HG03432 (cell line): ENCODE data around the gene NRXN3.

ENCODE experiments used
- ATAC-seq: cut with Tn5 transposase; IDR thresholded peaks from one replicate; pipeline ENCODE4 v1.9.1; 2021; ENCODE audit warnings: mild to moderate bottlenecking, moderate library complexity; ENCODE audit not compliant: unreplicated experiment

The NRXN3 gene

DNA sequence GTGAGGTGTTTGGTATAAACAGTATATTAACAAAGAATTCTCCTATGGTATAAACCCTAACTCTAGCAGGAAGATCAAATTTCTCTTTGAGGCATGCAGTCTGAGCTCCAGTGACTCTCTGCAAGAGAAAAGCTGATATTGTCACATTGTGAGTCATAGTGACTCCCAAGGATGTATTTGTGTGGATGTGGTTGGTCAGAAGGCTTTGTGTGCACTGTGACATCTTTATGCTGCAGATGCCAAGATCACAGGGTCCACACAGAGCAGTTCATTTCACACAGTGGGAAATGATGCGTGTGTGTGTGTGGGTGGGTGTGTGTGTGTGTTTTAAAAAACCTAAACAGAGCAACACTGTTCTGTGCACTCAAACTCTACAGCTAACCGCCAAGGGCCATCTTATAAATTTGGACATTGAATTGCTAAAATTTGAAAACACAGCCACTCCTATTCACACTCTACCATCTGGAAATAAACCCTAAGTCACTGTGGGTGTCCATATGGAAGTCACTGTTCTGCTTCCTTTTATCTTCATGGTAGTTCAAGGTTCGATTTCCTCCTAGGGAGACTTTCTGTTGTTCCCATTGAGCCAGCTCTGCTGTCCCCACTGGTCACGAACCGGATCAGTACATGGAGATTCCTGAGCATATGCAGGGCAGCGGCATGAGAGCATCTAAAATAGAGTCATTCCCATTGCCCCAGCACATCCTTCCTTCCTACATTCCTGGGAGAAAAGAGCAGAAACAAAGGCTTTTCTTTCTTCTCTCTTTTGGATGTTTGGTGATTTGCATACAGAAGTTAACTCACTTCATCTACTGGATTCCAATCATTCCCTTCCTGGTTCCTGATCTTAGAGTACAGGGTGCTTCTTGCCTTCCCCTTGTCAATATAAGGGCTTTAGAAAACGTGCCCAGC is 1313.6 kb downstream of the NRXN3 start:
- ATAC-seq = no peak

DNA sequence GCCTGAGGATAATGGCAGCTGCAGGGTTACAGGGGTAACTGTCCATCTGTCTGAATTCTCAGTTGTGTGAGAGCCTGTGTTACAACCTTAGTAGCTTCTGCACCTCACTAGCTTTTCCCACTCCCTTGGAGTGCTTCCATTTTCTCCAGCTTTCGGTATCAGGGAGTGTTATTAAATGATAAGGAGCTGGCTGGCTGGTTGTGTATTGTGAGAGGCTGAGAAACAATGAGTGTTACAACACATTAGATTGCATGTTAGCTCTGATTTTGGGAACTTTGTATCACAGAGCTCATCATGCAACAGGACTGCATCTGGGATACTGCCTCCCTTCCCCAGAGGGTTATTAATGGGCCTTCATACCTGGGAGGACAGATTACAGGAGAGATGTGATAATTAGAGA is 1317.5 kb downstream of the NRXN3 start:
- ATAC-seq = no peak

DNA sequence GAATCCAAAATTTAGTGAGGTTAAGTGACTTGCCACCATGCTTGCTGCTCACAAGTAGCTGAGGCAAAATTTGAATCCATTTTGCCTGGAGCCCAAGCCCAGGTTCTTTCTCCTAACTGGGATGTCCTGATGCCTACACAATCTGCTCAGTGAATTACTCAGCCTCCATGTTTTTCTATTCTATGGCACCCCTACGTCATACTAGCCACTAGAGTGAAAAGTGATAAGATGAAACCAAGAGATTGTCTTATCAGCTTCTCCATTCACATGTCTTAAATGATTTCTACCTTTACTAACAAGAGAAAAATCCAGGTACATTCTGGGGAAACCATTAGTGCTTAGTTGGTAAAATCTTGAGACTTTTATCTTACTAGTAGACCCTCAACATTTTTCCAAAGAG is 1321.0 kb downstream of the NRXN3 start:
- no peak for ATAC-seq

DNA sequence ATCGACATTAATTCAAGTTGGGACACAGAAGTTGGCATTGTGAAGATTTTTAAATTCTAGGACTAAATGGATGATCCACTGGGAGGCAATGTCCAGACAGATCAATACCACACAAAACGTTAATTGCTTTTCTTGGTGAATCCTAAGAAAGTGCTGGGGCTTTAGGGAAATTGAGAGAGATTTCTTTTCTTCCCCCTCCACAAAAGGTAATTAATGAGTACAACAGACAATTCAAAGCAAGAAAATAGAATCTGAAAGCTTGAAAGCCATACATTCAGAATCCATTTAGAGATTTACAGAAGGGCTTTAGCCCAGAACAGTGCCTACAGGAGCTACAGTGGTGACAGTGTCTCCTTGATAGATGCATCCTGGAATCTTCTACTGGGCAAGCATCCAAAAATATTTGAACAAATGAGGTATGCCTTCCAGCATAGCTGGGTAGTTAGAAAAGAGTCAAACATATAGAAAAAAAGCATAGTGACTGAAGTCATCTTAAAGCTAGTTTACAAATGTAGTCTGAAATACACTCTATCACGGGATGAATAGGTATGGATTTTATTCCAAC is 1323.0 kb downstream of the NRXN3 start:
- no peak for ATAC-seq

DNA sequence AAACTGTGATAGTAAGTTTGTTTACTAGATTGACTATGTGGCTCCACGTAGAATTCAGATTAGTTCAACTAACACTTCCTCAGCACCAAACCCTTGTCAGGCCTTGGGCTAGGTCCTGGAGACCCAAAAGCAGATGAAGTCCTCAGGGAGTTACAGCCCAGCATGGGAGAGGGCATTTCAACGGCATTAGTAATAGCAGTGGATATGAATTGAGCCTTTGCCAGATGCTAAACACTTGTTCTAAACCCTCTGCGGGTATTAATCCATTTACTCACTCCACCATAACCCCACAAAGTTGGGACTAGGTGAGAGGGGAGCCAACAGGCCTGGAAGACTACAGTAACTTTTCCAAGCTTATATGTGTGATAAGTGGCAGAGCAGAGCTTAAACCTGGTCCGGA is 1326.5 kb downstream of the NRXN3 start:
- ATAC-seq = no peak

DNA sequence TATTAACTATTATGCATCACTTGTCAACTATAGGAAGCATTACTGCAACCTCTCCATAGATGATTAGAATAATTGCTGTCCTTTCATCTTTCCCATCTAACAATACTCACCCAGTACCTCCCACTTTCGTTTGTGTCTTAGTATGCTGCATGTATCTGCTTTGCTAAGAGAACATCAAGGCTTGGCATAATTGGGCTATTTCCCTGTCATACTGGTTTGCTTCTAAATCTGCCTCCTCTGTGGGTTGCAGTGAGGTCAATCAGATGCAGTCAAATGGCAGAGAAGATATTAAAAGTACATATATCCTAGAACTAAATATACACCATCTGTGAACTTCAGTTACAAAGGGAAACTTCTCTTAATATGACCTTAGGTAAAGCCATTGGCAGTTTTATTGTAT is 1330.3 kb downstream of the NRXN3 start:
- no peak for ATAC-seq

DNA sequence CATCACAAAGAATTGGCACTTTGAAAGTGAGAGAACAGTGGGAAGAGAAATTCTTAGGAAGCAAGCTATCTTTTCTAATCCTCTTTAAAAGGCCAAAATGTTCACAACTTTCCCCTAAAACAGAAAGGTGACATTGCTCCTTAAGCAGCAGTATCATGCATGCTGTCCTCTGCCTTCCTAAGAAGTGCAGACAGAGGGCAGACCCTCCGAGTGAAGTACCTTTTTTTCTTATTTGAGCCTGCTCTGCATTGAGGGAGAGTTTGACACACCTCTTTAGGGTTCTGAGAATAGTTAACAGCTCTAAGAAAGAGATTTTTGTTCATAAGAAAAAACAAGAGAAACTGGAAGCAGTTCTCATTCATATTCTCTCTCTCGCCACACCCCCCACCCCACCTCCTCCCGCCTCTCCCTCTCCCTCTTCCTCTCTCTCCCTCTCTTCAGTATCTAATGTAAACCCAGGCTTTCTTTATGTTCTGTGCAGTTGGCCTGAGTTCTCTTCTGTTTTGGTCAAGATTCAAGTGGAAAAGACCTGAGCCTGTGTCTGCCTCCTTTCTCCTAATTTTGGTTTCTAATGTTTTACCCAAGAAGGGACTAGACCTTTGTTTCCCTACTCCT is 1332.1 kb downstream of the NRXN3 start:
- ATAC-seq = no peak

DNA sequence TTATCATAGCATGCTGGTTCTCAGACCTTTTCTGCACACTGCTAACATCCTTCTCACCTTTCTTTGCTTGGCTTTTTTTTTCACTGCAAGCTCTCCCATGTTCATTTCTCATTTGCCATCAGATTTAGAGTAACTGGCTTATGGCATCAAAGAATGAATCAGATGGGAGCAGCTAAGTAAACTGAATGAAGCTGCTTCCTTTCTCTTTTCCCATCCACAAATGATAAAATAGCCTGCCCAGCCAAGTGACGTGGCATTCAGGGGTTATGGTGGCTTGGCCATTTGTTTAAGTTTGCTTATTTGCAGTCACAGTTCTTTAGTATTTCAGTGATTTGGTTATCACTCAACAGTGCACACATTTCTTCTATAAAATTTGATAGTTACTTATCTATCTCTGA is 1332.6 kb downstream of the NRXN3 start:
- no peak for ATAC-seq

DNA sequence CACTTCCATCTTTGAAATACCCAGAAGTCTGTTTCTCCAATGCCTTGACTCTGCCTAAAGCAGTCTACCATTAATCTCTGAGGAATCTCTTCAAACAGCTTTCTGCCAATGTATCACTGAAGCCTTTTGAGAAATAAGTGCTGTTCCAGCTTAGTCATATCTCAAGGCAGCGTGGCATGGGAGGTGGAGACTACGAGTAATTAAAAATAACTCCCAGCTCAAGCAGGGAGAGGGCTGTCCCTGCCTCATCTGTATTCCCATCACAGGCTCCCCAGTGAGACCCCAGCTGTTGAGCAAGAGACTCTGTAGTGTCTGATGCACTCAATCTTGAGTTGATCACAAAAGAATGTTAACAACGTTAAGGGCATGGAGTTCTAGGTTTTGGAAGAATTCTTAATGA is 1340.5 kb downstream of the NRXN3 start:
- ATAC-seq = no peak

DNA sequence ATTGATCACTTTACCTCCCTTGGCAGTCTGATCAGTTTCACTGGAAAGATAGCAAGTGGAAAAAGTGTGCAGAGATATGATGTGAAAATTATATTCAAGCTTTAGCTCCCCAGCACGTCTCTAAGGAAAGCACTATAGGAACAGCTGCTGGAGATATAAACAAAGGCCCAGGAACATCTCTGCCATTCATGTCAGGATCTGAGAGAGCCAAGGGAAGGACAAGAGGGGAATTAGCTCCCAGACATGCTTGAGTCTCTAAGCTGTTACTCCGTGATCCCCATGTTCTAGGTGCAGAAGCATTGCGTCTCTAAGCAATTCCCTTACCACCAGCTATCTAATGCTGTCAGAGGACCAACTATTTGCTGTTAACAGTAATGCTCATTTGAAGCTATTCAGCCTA is 1341.0 kb downstream of the NRXN3 start:
- ATAC-seq = no peak

DNA sequence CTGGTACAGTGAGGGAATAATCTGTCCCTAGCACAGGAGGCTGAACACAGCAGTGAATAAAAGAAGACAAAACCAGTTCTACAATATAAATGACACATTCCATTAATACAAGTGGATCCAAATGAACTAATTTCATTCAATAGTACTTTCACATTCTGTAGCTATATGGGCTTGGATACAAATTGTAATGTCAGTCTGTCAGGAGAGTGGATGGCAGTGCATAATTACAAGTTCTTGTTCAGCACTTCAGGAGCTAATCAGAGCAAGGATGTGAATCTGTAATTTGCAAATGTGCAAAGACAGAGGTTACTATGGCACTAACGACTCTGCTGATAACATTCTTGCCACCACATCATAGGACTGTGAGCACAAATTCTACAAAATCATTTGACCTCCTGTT is 1343.3 kb downstream of the NRXN3 start:
- ATAC-seq = no peak

DNA sequence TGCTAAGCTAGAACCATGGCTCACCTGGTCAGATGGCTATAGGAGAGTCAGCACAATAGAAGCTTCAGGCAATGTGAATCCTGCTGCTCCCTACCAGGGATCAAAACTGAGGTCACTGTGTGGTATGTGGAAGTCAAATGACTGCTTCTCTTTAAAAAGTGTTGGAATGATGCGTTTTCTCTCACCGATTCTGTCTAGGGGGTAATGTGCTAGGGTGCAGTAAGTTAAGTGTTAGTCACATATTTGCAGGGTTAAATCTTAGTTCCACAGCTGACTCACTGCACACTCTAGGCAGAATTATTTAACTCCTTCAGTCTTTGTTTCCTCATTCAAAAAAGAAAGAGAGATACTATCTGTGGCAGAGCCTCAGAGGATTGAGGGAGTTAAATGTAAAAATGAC is 1344.5 kb downstream of the NRXN3 start:
- ATAC-seq = no peak

DNA sequence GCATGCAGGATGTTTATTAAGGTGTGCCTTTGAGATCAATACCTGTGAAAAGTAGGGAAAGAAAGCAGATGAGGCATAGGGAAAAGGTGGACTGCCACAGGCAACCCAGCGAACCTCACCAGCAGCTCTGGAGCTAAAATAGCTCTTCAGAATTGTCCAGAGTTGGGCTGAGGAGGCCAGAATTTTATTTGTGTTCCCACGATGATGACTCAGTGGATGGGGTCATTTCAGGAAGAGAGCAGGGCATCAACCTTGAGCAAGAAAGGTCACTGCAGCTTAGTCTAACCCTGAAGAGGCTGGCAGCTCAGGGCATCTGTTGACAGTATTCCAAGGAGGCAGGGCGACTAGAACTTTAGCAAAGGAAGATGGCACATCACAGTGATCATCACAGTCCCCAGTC is 1345.0 kb downstream of the NRXN3 start:
- no peak for ATAC-seq

DNA sequence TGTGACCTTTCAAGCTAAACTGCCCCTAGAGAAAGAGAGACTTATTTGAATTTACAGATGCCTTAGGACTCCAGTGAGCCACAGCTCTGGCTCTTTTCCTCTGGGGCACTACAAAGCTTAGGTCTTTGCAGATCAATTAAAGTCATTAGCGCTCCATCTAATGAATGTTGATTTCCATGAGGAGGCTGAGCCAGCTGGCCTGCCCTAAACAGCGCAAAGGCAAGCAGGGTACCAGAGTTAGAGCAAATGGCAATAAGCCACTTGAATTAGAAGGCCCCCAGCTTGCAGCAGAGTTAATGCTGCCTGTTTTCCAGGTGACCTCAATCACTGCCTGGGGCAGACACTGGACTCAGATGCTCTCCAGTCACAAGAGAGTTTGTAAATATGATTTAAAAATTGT is 1345.8 kb downstream of the NRXN3 start:
- no peak for ATAC-seq

DNA sequence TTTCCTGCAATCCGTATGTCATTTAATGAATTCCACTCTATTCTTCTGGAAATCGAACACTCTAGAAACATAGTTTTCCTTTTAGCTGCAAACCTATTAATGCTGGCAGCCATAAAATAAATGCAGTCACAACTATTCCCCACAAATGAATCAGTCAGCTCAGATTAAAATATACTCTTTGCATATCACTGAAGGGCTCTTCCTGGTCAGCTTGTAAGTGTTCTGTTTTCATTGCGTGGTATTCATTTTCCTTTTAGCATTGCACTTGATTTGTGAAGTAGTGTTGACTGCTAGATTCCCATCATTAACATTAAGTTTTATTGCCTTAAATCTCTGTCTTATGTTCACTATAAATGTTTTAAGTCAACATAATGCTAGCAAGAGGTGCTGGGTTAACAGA is 1355.2 kb downstream of the NRXN3 start:
- no peak for ATAC-seq

DNA sequence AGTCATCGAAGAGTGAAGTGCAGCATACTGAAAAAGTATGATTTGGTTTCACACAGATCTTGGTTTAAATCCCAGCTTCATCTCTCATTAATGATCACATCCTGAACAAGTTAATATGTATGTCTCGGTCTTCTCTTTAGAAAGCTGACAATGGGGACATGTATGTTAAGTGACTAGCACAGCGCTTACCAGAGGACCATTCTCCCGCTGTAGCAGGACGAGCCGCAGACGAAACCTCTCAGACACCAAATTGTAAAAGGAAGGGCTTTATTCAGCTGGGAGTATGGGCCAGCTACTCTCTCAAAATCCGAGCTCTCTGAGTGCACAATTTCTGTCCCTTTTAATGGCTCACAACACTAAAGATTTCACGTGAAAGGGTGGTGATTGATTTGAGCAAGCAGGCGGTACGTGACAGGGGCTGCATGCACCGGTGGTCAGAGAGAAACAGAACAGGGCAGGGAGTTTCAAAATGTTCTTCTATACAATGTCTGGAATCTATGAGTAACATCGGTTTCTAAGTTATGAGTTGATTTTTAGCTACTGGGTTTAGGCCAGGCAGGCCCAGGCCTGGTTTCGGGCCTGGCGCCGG is 1358.7 kb downstream of the NRXN3 start:
- no peak for ATAC-seq

DNA sequence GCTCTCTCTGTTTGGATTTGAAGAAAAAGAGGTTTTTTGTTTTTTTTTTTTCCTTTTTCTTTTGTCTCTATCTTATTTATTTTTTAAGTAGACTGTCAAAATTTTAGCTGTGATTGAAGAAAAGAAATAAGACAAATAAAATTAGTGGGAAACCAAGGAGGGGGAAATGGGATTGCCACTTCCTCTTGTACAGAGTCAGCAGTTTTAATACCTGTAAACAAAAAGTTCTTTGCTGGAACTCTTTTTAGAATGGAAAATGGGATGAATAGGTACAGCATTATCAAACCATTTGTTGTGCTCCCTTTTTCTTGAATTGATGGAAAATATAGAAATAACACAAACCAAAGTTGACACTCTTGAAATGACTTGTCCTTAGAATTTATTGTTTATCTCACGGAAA is 1360.4 kb downstream of the NRXN3 start:
- ATAC-seq = no peak

DNA sequence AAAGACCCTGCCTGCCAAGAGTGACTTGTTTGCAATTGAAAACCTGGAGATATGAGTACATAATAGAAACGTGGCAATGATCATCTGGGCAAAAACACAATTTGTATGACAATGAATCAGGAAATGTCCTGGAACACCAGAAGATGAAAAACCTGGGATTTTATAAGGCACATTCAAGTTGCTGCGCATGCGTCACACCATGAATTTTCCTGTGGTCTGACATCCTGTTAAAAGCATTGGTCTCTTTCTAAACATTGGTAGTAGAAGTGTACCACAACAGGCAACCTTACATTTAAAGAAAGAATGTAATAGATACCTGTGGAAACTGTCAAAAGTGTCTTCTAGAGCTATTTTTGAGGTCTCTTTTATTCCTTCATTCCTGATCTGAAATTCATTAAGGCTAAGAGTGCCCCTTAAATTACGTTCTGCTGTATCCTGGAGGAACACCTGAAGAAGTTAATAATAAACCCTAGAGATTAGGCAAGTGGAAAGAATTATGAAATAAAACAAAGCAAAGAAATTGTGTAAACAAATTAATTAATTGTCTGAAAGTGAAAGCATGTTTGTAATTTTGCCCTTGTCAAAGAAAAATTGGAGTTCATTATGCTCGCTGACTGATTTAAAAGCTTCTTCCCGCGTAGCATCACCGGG is 1364.7 kb downstream of the NRXN3 start:
- ATAC-seq = no peak

DNA sequence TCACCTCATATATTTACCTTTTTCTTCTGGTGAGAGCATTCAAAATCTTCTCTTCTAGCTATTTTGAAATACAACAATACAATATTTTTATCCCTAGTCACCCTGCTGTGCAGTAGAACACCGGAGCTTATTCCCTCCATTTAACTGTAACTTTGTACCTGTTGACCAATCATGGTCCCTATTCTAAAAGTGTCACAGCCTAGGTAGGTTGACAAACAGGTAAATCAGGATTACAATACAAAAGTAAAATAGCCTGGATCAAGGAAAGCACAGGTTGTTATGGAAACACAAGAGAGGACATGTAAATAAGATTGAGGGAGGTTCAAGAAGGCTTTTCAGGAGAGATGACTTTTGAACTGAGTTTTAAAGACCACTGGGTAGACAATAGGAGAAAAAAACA is 1370.2 kb downstream of the NRXN3 start:
- ATAC-seq = no peak

DNA sequence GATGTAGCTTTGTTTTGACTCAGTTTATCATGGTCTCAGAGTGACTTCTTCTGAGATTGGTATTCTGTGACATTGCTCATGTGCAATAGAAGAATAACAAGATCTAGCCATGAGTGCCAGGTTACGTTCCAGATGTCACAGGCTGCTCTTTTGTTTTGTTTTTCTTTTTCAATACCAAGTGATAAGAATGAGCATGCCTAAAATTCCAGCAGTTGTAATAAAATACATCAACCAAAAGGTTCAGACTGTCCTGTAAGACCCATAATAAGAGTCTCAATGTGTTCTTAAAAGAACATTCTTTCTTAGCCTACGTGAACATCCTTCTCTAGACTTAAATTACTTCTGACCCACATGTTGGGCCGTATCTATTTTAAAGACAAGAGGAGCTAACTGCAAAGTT is 1371.9 kb downstream of the NRXN3 start:
- ATAC-seq = no peak

DNA sequence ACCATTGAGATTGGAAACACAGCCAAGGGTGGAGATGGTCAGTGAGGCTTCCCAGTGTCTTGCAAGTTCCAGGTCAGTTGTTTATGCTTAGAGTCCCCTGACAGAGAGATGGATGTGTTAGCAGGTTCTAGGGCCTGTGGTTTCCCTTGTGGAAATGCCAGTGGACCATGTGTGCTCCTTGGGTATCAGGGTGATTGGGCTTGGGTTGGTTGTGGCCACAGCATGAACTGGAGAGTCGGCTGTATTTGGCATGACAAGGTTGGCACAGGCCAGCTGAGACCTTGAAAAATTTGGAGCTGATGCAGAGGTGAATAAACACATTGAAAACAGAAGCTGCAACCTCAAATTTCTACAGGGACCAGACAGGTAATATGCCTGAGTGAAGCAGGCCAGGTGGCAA is 1373.2 kb downstream of the NRXN3 start:
- no peak for ATAC-seq
